GOT3 (cell line): ENCODE results near the gene DISC1.
"Not testable (repeated sequence)": the region's sequence is repeated elsewhere in the genome, so short reads cannot be mapped to it uniquely, and the experiment has no call there.

Experiments used
- DNase-seq: peaks from one replicate; lab custom pipeline; 2025; ENCODE audit warnings: mixed read lengths; lab: John Stamatoyannopoulos, UW

The DISC1 gene

GRCh38 chr1:231626535-231626950 lies at the start of gene DISC1:
TSS of gene DISC1 (plus strand) at chr1:231626790. CDS start at chr1:231626868, 78 bp downstream.
- peak; percentile 42 for DNase-seq

DNA sequence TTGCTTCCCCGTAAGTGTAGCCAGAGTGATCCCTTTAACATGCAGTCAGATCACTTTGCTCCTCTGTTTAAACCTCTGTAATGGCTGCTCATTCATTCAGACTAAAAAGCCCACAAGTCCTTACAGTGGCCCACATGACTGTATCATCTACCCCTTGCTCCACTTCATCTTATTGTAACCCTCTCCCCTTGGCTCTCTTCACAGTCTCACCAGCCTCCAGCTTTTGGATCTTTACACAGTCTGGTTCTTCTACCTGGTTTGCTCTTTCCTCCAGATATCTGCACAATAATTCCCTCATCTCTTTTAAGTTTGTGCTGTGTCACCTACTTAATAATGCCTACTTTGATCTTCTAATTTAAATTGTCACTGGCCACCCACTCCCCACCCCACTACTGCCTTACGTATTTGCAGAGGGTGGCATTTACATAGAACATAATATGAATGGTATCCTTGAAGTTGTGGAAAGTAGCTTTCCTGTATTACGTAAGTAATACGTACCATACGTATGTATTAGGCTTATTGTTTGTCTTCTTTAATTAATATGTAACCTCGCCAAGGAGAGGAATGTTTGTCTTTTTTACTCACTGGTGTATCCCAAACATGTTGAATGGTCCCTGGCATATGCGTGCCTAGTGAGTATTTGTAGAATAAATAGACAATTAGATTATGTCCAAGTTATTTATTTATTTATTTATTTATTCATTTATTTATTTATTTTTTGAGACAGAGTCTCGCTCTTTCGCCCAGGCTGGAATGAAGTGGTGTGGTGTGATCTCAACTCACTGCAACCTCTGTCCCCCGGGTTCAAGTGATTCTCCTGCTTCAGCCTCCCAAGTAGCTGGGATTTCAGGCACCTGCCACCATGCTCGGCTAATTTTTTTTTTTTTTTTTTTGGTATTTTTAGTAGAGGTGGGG lies 49.5 kb upstream of the DISC1 start:
- DNase-seq: no peak

DNA sequence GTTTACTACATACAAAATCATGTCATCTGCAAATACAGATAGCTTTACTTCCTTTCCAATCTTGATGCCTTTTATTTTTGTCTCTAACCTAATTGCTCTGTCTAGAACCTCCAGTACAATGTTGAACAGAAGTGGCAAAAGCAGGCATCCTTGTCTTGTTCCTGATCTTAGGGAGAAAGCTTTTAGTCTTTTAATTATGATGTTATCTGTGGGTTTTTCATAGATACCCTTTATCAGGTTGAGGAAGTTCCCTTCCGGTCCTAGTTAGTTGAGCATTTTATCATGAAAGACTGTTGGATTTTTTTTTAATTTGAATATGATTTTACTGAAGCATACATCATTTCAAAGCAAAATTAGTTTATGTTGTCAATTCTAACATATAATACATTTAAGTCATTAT lies 45.7 kb upstream of the DISC1 start:
- no peak for DNase-seq

DNA sequence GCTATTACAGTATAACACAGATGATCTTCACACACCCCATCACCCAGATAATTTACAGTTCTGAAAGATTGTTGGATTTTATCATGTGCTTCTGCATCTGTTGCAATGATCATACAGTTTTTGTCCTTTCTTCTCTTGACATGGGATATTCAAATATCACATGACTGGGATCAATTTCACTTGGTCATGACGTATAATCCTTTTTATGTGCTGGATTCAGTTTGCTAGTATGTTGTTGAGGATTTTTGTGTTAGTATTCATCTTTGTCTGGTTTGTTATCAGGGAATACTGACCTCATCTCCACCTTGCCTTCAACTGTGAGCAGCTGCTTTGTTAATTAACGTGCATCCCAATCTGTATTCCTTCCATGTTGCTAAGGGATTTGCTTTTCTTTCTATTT lies 44.7 kb upstream of the DISC1 start:
- DNase-seq: no peak

DNA sequence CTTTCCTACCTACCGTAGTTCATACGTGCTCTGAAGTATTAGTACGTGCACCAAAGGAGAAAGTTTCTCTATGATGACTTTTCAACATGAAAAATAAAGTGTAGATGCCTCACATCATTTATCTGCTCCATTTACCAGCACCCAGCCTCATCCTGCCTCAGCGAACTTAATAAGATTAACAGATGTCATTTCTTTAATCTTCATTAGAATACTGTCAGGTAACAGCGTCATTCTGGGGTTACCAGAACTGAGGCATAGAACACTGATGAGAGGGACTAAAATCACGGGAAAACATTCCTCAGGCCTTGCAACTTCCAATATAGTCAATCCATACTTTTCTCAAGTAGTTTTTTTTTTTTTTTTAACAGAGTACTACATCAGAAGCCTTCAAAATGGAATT lies 43.2 kb upstream of the DISC1 start:
- DNase-seq: no peak

DNA sequence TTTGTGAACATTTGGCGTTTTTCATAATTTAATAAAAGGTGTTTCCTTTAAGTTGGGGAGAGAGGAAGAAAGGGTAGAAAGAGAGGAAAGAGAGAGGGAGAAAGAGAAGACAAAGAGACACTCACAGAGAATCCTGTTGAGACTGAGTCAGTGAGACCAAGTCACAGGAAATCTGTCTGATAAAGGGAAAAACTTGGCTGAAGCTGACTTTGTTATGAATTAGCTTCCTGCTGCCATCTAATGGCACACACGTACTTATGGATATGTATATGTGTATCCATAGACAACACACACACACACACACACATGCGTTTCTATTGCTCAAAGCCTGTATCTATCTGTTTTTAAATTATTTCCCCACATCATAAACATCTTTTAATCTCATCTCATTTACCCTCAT lies 42.5 kb upstream of the DISC1 start:
- no peak for DNase-seq

- DNase-seq: no peak
Measured at GRCh38 chr1:231584921-231585320, 41.7 kb upstream of the DISC1 start.

DNA sequence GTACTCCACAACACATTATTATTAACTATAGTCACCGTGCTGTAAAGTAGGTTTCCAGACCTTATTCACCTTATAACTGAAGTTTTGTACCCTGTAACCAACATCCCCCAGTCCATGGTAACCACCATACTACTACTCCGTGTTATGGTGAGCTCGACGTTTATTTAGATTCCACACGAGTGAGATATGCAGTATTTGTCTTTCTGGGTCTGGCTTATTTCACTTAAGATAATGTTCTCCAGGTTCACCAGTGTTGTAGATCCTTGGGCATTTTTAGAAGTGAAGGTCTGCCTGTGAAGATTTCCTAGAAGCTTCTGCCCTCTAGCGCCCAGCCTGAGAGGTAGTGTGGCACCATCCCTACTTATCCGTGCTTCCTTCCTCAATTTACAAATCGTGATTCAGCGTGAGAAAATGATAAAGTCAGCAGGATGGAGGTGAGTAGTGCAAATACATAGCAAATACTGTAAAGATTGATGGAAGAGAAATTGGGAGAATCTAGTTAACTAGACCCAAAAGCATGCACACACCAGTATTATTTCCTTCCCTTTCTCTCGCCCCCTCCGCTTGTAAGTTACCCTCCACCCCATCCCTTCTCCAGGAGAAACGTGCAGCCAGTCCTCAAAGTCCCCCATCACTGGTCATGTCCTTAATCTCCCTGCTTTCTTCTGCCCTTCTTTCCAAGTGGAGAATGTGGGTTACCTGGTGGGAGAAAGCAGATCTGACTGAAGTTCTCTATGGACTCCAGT lies 36.0 kb upstream of the DISC1 start:
- DNase-seq: no peak

DNA sequence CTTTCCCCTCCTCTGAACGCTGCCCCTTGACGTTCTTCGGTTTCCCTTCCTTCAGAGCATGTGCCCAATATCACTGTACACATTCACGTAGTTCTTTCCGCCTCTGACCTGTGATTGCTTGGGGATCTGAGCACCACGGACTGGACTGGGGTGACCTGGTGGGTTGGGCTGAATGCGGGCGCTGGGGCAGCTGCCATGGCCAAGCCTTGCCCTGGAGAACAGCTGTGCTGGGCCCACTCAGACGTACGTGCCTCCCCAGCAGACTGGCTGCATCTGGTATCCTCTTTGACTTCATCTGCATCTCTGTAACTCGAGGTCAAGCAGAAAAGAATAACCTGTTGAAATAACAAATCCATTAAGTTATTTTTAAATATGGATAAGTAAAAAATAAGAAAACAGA lies 35.1 kb upstream of the DISC1 start:
- no peak for DNase-seq

- no peak for DNase-seq
Measured at GRCh38 chr1:231592809-231593208, 33.8 kb upstream of the DISC1 start.

DNA sequence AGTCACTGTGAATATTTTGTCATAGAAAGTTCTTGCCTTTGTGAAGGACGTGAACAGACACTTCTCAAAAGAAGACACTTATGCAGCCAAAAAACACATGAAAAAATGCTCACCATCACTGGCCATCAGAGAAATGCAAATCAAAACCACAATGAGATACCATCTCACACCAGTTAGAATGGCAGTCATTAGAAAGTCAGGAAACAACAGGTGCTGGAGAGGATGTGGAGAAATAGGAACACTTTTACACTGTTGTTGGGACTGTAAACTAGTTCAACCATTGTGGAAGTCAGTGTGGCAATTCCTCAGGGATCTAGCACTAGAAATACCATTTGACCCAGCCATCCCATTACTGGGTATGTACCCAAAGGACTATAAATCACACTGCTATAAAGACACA lies 33.3 kb upstream of the DISC1 start:
- DNase-seq: not testable (repeated sequence)

GRCh38 chr1:231594123-231594522 lies 32.5 kb upstream of the DISC1 start:
- DNase-seq: no peak

DNA sequence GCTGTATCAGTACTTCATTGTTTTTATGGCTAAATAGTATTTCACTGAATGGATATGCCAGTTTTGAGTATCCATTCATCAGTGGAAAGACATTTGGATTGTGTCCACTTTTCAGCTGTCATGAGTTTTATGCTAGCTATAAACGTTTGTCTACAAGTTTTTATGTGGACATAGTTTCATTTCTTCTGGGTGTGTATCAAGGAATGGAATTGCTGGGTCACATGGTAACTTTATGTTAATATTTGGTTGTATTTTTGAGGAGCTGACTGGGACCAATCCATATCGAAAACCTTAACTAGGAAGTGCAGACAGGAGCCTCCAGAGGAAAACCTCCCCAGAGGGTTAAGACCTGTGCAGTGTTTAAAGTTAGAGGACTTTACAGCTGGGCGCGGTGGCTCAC lies 31.8 kb upstream of the DISC1 start:
- DNase-seq: no peak

- DNase-seq: no peak
Measured at GRCh38 chr1:231596337-231596791, 30.2 kb upstream of the DISC1 start.

DNA sequence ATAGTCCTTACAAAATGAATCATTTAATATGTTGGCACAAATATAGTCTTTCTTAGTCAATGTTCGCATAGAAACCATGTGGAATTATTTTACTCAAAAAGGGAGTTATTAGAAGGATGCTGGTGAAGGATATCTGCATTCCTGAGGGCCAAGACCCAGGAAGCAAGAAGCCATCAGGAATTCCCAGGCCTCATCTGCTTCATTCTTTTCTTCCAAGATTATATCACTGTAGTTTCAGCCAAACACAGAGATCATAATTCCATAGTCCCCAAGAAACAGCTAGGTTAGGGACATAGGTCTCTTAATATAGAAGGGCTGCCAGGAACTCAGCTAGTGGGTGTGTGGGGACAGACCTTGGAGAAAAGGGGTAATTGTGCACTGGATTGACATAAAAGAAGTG lies 28.6 kb upstream of the DISC1 start:
- DNase-seq: no peak

DNA sequence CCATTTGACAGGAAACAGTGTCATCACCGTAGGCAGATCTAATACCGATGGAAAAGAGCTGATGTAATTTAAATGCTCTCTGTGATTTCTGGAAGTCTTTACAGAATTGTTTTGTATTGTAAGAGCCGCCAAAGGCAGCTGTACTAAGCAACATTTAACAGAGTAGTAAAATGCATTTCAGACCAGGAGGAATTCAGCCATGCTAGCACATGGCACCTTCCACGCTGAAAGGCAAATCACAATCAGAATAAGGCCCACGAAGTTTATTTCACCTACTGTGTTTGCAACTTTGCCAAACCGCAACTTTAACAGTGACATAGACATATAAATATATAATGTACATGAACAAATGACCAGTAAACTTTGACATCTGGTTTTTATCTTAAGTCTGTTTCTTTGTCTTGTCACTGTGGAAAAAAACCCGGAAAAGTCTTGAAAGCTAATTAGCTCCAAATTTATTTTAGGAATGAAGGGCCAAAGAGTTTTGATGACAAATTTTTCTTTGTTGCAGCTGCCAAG lies 26.1 kb upstream of the DISC1 start:
- no peak for DNase-seq

DNA sequence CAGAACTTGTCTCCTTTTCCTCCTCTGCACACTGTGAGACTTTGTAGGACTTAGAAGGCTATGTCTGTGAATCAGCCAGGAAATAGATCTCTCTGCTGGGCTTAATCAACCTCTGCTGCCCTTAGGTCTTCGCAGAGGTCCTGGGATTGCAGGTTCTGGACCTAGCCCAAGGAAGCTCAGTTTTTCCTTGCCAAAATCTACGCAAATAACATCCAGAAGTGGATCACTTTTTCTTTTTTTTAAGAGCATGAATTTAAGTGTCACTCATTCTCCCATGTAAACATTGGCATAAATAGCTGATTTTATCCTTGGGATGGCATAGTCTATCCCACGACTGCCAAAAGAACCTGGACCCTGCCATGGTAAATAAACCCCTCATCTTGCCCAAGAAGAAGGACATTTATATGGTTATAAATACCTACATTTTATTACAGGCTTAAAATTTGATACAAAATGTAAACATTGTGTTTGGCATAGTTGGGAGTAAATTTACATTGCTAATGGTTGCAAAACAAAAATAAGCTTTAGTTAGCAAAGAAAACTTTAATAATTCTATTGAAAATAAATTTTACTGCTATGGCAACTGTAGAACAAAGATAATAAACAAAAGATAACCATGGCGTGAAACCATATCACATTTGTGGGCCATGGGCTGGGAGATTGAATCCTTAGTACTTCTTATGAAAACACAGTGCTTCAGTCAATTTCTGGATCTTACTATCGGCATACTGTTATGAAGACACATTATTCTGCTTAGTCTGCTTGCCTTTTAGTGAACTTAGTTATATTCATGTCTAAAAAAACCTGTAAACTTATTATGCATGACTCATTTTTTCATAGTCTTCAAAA lies 24.5 kb upstream of the DISC1 start:
- DNase-seq: no peak

DNA sequence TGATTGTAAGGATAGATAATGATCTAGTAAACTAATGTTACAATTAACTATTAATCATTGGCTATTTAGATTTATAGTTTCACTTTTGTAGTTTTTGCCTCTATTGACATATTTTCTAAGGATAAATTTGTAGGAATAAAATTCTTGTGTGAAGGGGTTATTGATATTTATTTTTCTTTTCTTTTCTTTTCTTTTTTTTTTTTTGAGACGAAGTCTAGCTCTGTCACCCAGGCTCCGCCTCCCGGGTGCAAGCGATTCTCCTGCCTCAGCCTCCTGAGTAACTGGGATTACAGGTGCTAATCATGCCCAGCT lies 24.0 kb upstream of the DISC1 start:
- DNase-seq: no peak

DNA sequence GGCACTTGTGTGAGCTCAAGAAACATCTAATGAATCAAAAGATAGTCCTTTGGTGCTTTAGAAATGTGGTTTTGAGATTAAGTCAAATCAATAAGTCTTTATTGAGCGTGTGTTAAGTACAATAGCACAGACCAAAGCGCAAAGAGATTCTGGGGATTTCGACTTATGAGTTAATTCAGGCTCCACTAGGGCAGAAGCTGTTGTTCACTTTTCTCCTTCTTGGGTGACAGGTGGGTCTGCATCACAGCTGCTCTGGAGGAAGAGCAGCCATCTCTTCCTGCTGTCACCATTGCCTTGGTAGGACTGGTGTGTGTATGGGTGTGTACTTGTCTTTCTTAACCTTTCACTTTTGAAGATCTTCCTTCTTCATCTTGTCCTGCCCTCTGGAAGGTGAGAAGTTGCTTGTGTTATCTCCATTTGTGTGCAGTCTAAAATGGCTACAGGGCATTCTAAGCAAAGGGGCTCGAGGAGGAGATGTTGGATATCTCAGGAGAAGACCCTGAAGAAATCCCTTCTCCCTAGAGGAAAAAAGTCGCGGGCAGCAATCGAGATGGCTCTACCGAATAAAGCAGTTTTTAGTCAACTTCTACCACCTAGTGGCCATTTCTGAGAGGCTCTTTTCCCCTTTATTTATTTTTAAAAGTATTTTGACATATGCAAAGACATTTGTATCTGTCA lies 22.9 kb upstream of the DISC1 start:
- no peak for DNase-seq

DNA sequence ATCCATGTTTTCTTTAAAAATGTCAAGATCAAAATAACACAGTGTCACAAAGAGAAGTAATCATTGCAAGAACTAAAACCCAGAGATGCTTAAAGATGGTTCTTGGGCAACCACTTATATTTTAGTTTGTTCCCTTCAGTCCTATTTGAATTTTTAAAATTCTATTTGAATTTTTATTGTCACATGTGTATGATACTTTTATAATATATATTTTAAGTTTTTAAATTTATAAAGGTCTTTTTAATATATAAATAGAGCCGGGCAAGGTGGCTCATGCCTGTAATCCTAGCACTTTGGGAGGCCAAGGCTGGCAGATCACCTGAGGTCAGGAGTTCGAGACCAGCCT lies 22.3 kb upstream of the DISC1 start:
- DNase-seq: no peak
